ENCODE results near the gene PDXP. TPM values are rescaled to one million over a fixed set of nuclear protein-coding genes. Genes with fewer than 3 reads are reported as not detected.

The PDXP gene
- total RNA-seq, 1 donor from 2014 or later = 6.1 TPM

DNA sequence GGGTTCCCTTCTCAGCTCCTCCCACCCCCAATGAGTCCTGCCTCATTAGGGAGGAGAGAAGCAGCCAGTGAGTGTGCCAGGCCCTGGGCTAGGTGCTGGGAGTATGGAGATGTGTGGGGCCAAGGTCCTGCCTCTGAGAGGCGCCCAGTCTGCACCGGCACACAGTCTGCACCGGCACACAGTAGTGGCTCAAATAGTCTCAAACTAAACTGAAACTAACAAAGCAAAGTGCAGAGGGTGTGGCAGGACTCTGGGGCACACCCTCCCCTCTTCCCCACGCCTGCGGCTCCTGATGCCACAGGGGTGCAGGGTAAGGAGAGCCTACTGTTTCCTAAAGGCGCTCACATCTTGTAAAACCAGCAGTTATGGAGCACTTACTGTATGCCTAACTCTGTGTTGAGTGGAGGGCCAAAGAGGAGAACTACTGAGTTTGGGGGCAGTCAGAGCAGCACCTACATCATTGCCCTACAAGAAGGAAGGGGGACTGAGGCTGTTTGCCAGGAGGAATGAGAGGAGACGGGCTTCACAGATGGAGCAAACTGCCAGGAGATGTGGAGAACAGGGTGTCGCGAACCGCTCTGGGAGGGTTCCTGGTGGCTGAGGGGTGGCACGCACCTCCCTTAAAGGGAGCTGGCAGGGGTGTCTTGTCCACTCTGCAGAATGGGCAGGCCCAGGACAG, 20.0 kb upstream of the PDXP start:
- intact Hi-C loops (cut with DNase I) = loop anchor here (10.0 kb wide), 1 partner anchor 46 kb away; the partner anchor contains the start of gene NOL12
- TF ChIP-seq, protein P1, sequence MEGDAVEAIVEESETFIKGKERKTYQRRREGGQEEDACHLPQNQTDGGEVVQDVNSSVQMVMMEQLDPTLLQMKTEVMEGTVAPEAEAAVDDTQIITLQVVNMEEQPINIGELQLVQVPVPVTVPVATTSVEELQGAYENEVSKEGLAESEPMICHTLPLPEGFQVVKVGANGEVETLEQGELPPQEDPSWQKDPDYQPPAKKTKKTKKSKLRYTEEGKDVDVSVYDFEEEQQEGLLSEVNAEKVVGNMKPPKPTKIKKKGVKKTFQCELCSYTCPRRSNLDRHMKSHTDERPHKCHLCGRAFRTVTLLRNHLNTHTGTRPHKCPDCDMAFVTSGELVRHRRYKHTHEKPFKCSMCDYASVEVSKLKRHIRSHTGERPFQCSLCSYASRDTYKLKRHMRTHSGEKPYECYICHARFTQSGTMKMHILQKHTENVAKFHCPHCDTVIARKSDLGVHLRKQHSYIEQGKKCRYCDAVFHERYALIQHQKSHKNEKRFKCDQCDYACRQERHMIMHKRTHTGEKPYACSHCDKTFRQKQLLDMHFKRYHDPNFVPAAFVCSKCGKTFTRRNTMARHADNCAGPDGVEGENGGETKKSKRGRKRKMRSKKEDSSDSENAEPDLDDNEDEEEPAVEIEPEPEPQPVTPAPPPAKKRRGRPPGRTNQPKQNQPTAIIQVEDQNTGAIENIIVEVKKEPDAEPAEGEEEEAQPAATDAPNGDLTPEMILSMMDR (IDR thresholded peaks at IDR 0.05) = no peak
- H3K27me3 ChIP-seq = no peaks in the 10 kb centered on the region
- H3K4me1 ChIP-seq = peaks cover 57% of the 10 kb centered on the region
- DNase-seq = no peak
- peak; percentile 7 for ATAC-seq
- peak overlapping the region; percentile 62 for H3K4me3 ChIP-seq
- H3K27ac ChIP-seq = peak overlapping the region; percentile 59
- H3K36me3 ChIP-seq = no peaks in the 10 kb centered on the region
- no peaks in the 10 kb centered on the region for H3K9me3 ChIP-seq

DNA sequence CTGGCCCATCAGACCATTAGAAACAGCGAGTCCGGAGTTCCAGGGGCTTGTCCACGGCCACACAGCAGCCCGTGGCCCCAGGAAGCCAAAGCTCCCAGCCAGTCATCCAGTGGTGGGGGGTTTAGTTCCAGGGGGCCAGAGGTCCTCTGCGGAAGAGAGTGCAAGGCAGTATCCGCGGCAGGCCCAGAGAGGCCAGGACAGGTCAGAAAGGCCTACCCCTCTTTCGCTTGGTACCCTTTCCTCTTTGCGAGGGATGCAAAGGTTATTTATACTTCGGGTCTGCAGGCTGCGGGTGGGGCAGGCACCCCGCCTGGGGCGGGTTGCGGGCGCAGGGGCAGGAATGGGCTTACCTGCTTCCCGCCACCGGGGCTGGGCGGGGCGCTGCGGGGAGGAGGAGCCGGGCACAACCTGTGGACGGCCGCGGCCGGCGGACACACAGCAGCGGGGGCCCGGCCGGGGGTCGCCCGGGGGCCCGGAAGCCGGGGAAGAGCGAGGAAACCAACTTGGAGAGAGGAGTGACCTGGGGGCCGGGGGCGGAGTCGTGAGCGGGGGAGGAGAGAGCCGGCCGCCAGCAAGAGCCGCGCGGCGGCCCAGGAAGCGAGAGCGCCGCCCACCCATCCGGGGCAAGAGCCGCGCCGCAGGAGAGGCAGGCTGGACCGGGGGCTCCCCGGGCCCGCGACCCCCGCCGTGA, 19.3 kb upstream of the PDXP start, which contains the start of gene SH3BP1:
Gene SH3BP1, plus strand, starts transcription at position 600 of the 691 bp plus-strand sequence. CDS start 119 bp downstream, outside the sequence.
- Histone ChIP-seq H3K9me3 (no peaks in the 10 kb centered on the region), H3K27ac (peak within 1 kb of the TSS; percentile 59), H3K27me3 (no peaks in the 10 kb centered on the region), H3K36me3 (no peaks in the 10 kb centered on the region), H3K4me1 (peaks cover 50% of the 10 kb centered on the region), H3K4me3 (peak within 1 kb of the TSS; percentile 62)
- TF ChIP-seq, protein P1 (IDR thresholded peaks at IDR 0.05) = no peak
- ATAC-seq (peak; percentile 48), DNase-seq (peak; percentile 82)
- intact Hi-C loops (cut with DNase I) = loop anchor here (10.0 kb wide), 1 partner anchor 46 kb away; the partner anchor contains the start of gene NOL12

DNA sequence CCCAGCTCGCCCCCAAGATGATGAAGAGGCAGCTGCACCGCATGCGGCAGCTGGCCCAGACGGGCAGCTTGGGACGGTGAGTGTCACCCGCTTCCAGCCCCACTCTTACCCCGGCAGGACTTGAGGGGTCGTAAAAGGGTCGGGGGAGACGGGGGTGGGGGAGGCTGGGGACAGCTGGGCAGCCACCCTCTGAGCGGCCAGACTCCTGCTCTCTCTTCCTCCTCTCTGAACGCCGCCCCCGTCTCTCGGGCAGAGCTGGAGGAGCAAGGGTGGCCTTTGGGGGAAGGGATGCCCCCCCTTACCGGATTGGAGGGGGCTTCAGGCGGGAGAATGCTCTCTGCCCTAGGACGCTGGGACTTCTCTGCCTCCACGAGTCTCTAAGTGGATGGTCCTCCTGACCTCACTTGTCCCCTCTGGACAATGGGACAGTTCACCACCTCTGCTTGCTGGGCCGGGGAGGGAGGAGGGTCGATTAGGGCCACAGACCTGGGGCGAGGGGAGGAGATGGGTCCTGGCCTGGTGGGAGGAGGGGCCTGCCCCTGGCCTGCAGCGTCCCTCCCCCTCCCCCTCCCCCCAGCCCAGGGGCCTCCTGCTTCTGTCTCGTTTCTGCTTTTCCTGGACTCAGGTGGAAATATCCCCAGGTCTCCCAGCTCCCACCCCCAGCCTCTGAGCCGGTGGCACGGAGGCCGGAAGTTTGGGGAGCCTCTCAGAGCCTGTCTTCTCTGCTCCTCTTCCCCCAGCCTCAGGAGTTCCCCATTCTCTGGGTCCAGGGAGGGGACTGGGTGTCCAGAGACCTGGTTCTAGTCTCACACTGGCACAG, 18.5 kb upstream of the PDXP start:
- H3K4me3 ChIP-seq = peak overlapping the region; percentile 62
- peak overlapping the region; percentile 59 for H3K27ac ChIP-seq
- peaks cover 42% of the 10 kb centered on the region for H3K4me1 ChIP-seq
- intact Hi-C loops (cut with DNase I) = loop anchor here (10.0 kb wide), 2 partner anchors 45 to 145 kb away; partner anchors contain the start of gene NOL12
- DNase-seq (no peak), ATAC-seq (peak; percentile 39)
- H3K36me3 ChIP-seq = no peaks in the 10 kb centered on the region
- H3K27me3 ChIP-seq = no peaks in the 10 kb centered on the region
- no peaks in the 10 kb centered on the region for H3K9me3 ChIP-seq
- TF ChIP-seq, protein P1 (IDR thresholded peaks at IDR 0.05) = no peak

DNA sequence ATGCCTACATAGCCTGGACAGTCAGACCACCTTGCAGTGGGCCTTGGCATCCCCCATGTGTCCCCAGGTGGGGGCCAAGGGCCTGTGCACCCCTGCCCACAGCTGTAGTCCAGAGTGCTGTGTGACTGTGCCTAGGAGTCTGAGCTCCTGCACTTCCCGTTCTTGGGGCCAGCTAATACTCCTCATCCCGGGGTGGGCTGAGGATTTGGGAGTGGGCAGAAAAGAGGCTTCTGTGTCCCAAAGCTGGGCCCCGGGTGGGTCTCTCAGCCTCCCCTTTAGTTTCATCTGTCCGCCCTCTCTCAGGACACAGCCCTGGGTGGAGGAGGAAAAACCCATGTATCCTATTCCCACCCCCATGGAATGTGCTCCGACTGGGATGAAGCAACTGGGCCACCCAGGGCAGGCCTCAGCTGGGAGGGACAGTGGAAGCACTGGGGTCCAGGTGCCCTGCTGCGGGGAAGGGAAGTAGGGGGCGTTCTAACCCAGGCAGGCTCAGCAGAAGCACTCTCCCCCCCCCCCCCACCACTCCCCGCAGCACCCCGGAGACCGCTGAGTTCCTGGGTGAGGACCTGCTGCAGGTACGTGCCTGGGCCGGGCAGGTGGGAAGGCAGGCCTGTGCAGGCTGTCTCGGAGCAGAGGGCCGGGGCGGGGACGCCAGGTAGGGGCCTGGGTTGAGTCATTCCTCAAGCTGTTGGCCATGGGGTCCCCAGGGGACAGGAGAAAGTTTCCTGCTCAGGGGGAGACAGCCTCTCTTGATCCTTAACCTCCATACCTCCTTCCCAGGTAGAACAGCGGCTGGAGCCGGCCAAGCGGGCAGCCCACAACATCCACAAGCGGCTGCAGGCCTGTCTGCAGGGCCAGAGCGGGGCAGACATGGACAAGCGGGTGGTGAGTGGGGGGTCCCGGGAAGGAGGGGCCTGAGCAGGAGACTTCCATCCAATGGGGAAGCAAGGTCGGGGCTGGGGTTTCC, 17.6 kb upstream of the PDXP start:
- intact Hi-C loops (cut with DNase I) = loop anchor here (10.0 kb wide), 1 partner anchor 144 kb away; no protein-coding TSS in a partner anchor
- peak; percentile 2 for ATAC-seq
- DNase-seq = no peak
- Histone ChIP-seq H3K36me3 (no peaks in the 10 kb centered on the region), H3K4me3 (peak overlapping the region; percentile 62), H3K4me1 (peaks cover 38% of the 10 kb centered on the region), H3K27me3 (no peaks in the 10 kb centered on the region), H3K27ac (peak overlapping the region; percentile 59), H3K9me3 (no peaks in the 10 kb centered on the region)
- TF ChIP-seq, protein P1 (IDR thresholded peaks at IDR 0.05) = no peak

All from upper lobe of right lung (tissue), 1 donor.